HEK293 (cell line): ENCODE results near the gene GALNT6.
A peak's percentile ranks its signal among the peaks of the same experiment; 100 is the strongest.

Source experiments
- CTCF ChIA-PET: fragments of 350-600 bp; formaldehyde crosslinking; extraction: SDS; loops from one replicate; lab custom pipeline; 2021; ENCODE audit warnings: antibody characterized with exemption; lab: Yijun Ruan, JAX
- POLR2A ChIA-PET: fragments of 300-600 bp; formaldehyde crosslinking; extraction: SDS; loops from one replicate; lab custom pipeline; 2020; ENCODE audit warnings: antibody characterized with exemption, inconsistent platforms; lab: Yijun Ruan, JAX
- H3K27ac ChIP-seq: fragments of 200-500 bp; sonication (Bioruptor generic); 2 replicates; pipeline ENCODE4 v1.5.1; 2014; ENCODE audit warnings: low read depth, low read length, control low read depth, inconsistent platforms; ENCODE audit errors: extremely low read depth
- H3K36me3 ChIP-seq, 2 experiments: fragments of 200-500 bp in 1 of 2; sonication (Bioruptor generic) in 1 of 2; 1 replicate in 1 of 2; 2 replicates in 1 of 2; pipeline ENCODE4 v1.5.1; 2014 to 2017; ENCODE audit warnings: inconsistent platforms in 2 of 2, low read length in 2 of 2; ENCODE audit not compliant: control insufficient read depth in 2 of 2, insufficient read depth in 1 of 2
- H3K4me1 ChIP-seq: fragments of 200-500 bp; sonication (Bioruptor generic); 2 replicates; pipeline ENCODE4 v1.5.1; 2014; ENCODE audit warnings: mild to moderate bottlenecking, low read length, inconsistent platforms; ENCODE audit not compliant: control insufficient read depth, insufficient read depth
- H3K4me3 ChIP-seq: 2 replicates; pipeline ENCODE4 v1.5.1; 2011; ENCODE audit warnings: low read depth, mild to moderate bottlenecking, control low read depth, low read length, moderate library complexity
- H3K9me3 ChIP-seq: fragments of 200-500 bp; sonication (Bioruptor generic); 2 replicates; pipeline ENCODE4 v1.5.1; 2014; ENCODE audit warnings: low read depth, low read length, inconsistent platforms; ENCODE audit not compliant: control insufficient read depth, insufficient read depth
- BCL11B ChIP-seq: fragments of 450-650 bp; formaldehyde crosslinking; IDR thresholded peaks from 2 replicates; pipeline ENCODE4 v1.5.1; 2016; ENCODE audit warnings: low read depth, missing biosample characterization, missing genetic modification characterization
- EGR2 ChIP-seq: fragments of 450-650 bp; formaldehyde crosslinking; IDR thresholded peaks from 2 replicates; pipeline ENCODE4 v1.5.1; 2016; ENCODE audit warnings: low read depth, missing biosample characterization, missing genetic modification characterization
- GFI1B ChIP-seq: fragments of 450-650 bp; formaldehyde crosslinking; IDR thresholded peaks from 2 replicates; pipeline ENCODE4 v1.5.1; 2016; ENCODE audit warnings: missing biosample characterization, missing genetic modification characterization
- IKZF3 ChIP-seq: fragments of 450-650 bp; IDR thresholded peaks from 2 replicates; pipeline ENCODE4 v1.5.0; 2018; ENCODE audit warnings: missing biosample characterization, mild to moderate bottlenecking, missing genetic modification characterization, moderate library complexity
- KLF1 ChIP-seq: fragments of 450-650 bp; formaldehyde crosslinking; IDR thresholded peaks from 2 replicates; pipeline ENCODE4 v1.5.1; 2016; ENCODE audit warnings: missing biosample characterization, missing genetic modification characterization
- SALL2 ChIP-seq: fragments of 450-650 bp; formaldehyde crosslinking; IDR thresholded peaks from 2 replicates; pipeline ENCODE4 v1.5.0; 2017; ENCODE audit warnings: missing biosample characterization, mild to moderate bottlenecking, missing genetic modification characterization, borderline replicate concordance
- ZEB2 ChIP-seq: fragments of 450-650 bp; formaldehyde crosslinking; IDR thresholded peaks from 2 replicates; pipeline ENCODE4 v1.5.1; 2016; ENCODE audit warnings: missing biosample characterization, missing genetic modification characterization
- ZIC2 ChIP-seq: fragments of 450-650 bp; formaldehyde crosslinking; IDR thresholded peaks from 2 replicates; pipeline ENCODE4 v1.5.1; 2016; ENCODE audit warnings: missing biosample characterization, missing genetic modification characterization
- ZNF2 ChIP-seq: fragments of 450-650 bp; formaldehyde crosslinking; IDR thresholded peaks from 2 replicates; pipeline ENCODE4 v1.5.1; 2016; ENCODE audit warnings: missing biosample characterization, missing genetic modification characterization
- ZNF350 ChIP-seq: fragments of 450-650 bp; formaldehyde crosslinking; IDR thresholded peaks from 2 replicates; pipeline ENCODE4 v1.5.0; 2017; ENCODE audit warnings: missing biosample characterization, mild to moderate bottlenecking, missing genetic modification characterization
- ZNF37A ChIP-seq: fragments of 450-650 bp; IDR thresholded peaks from 2 replicates; pipeline ENCODE4 v1.5.1; 2018; ENCODE audit warnings: missing biosample characterization, missing genetic modification characterization
- ZNF600 ChIP-seq: fragments of 450-650 bp; formaldehyde crosslinking; IDR thresholded peaks from 2 replicates; pipeline ENCODE4 v1.5.1; 2016; ENCODE audit warnings: missing biosample characterization, missing genetic modification characterization
- ZNF621 ChIP-seq: fragments of 450-650 bp; formaldehyde crosslinking; IDR thresholded peaks from 2 replicates; pipeline ENCODE4 v1.5.1; 2017; ENCODE audit warnings: missing biosample characterization, missing genetic modification characterization
- TF ChIP-seq, protein P1 (sequence below): fragments of 450-650 bp; formaldehyde crosslinking; IDR thresholded peaks from 2 replicates; pipeline ENCODE4 v1.5.1; 2017; ENCODE audit warnings: missing biosample characterization, missing genetic modification characterization
- TF ChIP-seq, protein P2 (sequence below): fragments of 450-650 bp; formaldehyde crosslinking; IDR thresholded peaks from 2 replicates; pipeline ENCODE4 v1.5.1; 2016; ENCODE audit warnings: missing biosample characterization, missing genetic modification characterization
- TF ChIP-seq, protein P3 (sequence below): fragments of 450-650 bp; formaldehyde crosslinking; IDR thresholded peaks from 2 replicates; pipeline ENCODE4 v1.5.1; 2017; ENCODE audit warnings: missing biosample characterization, missing genetic modification characterization

Gene GALNT6

DNA sequence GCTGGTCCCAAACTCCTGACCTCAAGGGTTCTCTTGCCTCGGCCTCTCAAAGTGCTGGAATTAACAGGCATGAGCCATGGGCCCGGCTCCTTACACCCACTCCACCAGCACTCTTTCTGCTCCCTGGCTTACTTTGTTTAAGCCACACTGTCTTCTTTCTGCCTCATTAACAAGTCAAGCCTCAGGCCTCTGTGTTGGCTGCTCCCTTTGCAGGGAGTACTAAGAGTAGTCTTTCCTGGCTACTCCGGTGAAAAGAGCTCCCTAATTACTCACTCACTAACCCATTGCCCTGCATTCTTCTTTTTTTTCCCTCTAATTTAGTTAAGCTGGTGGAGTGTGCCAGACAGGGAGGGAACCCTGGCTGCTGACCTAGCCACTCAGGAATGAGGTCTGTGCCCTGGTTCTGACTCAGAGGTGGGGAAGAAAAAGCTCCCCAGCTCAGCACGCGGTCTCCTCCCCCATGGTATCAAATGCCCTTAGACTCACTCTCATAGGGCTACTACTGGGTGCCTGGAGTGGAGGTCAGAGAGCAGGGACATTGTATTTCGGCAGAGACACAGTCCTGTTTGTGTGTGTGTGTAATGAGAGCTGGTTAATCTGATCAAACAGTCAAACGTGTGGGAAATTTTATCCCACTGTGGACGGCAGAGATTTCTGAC is 19.8 kb downstream of the GALNT6 start (continued):
- TF ChIP-seq, protein P1, sequence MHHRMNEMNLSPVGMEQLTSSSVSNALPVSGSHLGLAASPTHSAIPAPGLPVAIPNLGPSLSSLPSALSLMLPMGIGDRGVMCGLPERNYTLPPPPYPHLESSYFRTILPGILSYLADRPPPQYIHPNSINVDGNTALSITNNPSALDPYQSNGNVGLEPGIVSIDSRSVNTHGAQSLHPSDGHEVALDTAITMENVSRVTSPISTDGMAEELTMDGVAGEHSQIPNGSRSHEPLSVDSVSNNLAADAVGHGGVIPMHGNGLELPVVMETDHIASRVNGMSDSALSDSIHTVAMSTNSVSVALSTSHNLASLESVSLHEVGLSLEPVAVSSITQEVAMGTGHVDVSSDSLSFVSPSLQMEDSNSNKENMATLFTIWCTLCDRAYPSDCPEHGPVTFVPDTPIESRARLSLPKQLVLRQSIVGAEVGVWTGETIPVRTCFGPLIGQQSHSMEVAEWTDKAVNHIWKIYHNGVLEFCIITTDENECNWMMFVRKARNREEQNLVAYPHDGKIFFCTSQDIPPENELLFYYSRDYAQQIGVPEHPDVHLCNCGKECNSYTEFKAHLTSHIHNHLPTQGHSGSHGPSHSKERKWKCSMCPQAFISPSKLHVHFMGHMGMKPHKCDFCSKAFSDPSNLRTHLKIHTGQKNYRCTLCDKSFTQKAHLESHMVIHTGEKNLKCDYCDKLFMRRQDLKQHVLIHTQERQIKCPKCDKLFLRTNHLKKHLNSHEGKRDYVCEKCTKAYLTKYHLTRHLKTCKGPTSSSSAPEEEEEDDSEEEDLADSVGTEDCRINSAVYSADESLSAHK = peak; percentile 48; the same call in 1 of the 2 replicates
- TF ChIP-seq ZNF2 (tag by site-specific recombination) = 0 out of 2 replicates have a peak, but pooled peaks have one; percentile 45
- TF ChIP-seq, protein P2, sequence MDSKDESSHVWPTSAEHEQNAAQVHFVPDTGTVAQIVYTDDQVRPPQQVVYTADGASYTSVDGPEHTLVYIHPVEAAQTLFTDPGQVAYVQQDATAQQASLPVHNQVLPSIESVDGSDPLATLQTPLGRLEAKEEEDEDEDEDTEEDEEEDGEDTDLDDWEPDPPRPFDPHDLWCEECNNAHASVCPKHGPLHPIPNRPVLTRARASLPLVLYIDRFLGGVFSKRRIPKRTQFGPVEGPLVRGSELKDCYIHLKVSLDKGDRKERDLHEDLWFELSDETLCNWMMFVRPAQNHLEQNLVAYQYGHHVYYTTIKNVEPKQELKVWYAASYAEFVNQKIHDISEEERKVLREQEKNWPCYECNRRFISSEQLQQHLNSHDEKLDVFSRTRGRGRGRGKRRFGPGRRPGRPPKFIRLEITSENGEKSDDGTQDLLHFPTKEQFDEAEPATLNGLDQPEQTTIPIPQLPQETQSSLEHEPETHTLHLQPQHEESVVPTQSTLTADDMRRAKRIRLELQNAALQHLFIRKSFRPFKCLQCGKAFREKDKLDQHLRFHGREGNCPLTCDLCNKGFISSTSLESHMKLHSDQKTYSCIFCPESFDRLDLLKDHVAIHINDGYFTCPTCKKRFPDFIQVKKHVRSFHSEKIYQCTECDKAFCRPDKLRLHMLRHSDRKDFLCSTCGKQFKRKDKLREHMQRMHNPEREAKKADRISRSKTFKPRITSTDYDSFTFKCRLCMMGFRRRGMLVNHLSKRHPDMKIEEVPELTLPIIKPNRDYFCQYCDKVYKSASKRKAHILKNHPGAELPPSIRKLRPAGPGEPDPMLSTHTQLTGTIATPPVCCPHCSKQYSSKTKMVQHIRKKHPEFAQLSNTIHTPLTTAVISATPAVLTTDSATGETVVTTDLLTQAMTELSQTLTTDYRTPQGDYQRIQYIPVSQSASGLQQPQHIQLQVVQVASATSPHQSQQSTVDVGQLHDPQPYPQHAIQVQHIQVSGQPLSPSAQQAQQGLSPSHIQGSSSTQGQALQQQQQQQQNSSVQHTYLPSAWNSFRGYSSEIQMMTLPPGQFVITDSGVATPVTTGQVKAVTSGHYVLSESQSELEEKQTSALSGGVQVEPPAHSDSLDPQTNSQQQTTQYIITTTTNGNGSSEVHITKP (tag by site-specific recombination) = peak; percentile 94
- peak; percentile 77 for TF ChIP-seq GFI1B (tag by site-specific recombination)
- no peak for TF ChIP-seq ZNF621
- no peak for TF ChIP-seq BCL11B (tag by site-specific recombination)
- TF ChIP-seq IKZF3 = 0 out of 2 replicates have a peak, but pooled peaks have one; percentile 65
- TF ChIP-seq, protein P3, sequence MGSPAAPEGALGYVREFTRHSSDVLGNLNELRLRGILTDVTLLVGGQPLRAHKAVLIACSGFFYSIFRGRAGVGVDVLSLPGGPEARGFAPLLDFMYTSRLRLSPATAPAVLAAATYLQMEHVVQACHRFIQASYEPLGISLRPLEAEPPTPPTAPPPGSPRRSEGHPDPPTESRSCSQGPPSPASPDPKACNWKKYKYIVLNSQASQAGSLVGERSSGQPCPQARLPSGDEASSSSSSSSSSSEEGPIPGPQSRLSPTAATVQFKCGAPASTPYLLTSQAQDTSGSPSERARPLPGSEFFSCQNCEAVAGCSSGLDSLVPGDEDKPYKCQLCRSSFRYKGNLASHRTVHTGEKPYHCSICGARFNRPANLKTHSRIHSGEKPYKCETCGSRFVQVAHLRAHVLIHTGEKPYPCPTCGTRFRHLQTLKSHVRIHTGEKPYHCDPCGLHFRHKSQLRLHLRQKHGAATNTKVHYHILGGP = no peak

DNA sequence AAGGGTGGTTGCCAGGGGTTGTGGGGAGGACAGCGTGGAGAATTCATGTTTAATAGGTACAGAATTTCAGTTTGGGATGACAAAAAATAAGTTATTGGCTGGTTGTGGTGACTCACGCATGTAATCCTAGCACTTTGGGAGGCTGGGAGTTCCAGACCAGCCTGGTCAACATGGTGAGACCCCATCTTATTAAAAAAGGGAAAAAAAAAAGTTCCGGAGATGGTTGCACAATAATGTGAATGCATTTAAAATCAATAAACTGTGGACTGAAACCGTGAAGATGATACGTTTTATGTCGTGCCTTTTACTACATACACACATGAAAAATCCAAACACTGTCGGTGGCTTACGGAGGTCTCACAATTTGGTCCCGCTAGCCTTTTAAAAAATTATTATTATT is 20.5 kb downstream of the GALNT6 start:
- Histone ChIP-seq H3K4me1 (peaks cover 6% of the 10 kb centered on the region), H3K4me3 (no peak overlapping the region), H3K36me3 (peaks cover under 1 to 14% of the 10 kb centered on the region in 2 experiments; a peak in 2 of 3 replicates), H3K9me3 (no peaks in the 10 kb centered on the region), H3K27ac (no peak overlapping the region)
- POLR2A ChIA-PET = interaction anchor here (0.6 to 1.8 kb wide), 4 partner anchors 11 to 849 kb away, joined by 4 to 31 read pairs (median 6); partner anchors contain the start of genes CSRNP2 and GALNT6
- TF ChIP-seq ZNF600 (no peak), GFI1B (tag by site-specific recombination) (no peak), SALL2 (no peak), ZNF37A (tag by site-specific recombination) (no peak), ZNF350 (tag by site-specific recombination) (no peak), KLF1 (tag by site-specific recombination) (no peak), ZIC2 (tag by site-specific recombination) (no peak), EGR2 (tag by site-specific recombination) (no peak), ZEB2 (tag by site-specific recombination) (no peak)
- TF ChIP-seq, protein P2 (tag by site-specific recombination) = no peak
- TF ChIP-seq, protein P1 = no peak
- CTCF ChIA-PET = interaction anchor here (1.8 kb wide), 1 partner anchor 29 kb away, joined by 6 read pairs; no protein-coding TSS in a partner anchor
